PC-3 (cell line): ENCODE data around the gene DGKB. TPM values are rescaled to one million over a fixed set of nuclear protein-coding genes. Genes with fewer than 3 reads are reported as not detected.

Source experiments
- ATAC-seq: fragments of 200-7000 bp; cut with Tn5 transposase; 2 replicates; pipeline ENCODE4 v1.9.1; 2020; ENCODE audit warnings: mild to moderate bottlenecking, moderate library complexity
- BruUV-seq: library from RNA; stranded (reverse); fragments of 400-500 nt; replicated peaks from 2 replicates; lab custom pipeline; 2021; lab: Mats Ljungman, UMichigan
- CTCF ChIA-PET: fragments of 300-600 bp; sonication (Branson Sonifier 250); formaldehyde crosslinking; loops from one replicate; lab custom pipeline; 2022; ENCODE audit warnings: antibody characterized with exemption; lab: Charles Lee
- POLR2A ChIA-PET: fragments of 300-600 bp; sonication (Branson Sonifier 250); formaldehyde crosslinking; loops from one replicate; lab custom pipeline; 2022; ENCODE audit warnings: antibody characterized with exemption; ENCODE audit not compliant: unreplicated experiment; lab: Charles Lee
- DNase-seq: peaks from one replicate; pipeline ENCODE4 v3.0.0-alpha.2; 2015
- H2AFZ ChIP-seq: fragments of 300-600 bp; sonication (generic); 2 replicates; pipeline ENCODE4 v1.6.0; 2016; ENCODE audit warnings: antibody characterized with exemption, low read length
- H3F3A ChIP-seq: fragments of 300-600 bp; sonication (generic); one replicate; pipeline ENCODE4 v1.6.0; 2017; ENCODE audit warnings: antibody characterized with exemption, low read length, control low read depth, mild to moderate bottlenecking; ENCODE audit not compliant: unreplicated experiment
- H3K27ac ChIP-seq: fragments of 300-600 bp; sonication (generic); 2 replicates; pipeline ENCODE4 v1.5.1; 2016; ENCODE audit warnings: mild to moderate bottlenecking, low read length
- H3K27me3 ChIP-seq: fragments of 300-600 bp; sonication (generic); 2 replicates; pipeline ENCODE4 v1.6.1; 2016; ENCODE audit warnings: low read length, mixed read lengths
- H3K36me3 ChIP-seq: fragments of 300-600 bp; sonication (generic); 2 replicates; pipeline ENCODE4 v1.6.1; 2016; ENCODE audit warnings: low read depth, mixed run types, low read length, mixed read lengths
- H3K4me1 ChIP-seq: fragments of 300-600 bp; sonication (generic); 2 replicates; pipeline ENCODE4 v1.5.1; 2016; ENCODE audit warnings: low read length; ENCODE audit not compliant: insufficient read depth
- H3K4me2 ChIP-seq: fragments of 300-600 bp; sonication (generic); 2 replicates; pipeline ENCODE4 v1.6.0; 2016; ENCODE audit warnings: low read length
- H3K4me3 ChIP-seq: fragments of 300-600 bp; sonication (generic); 2 replicates; pipeline ENCODE4 v1.5.1; 2016; ENCODE audit warnings: mild to moderate bottlenecking, low read length, mixed read lengths
- H3K79me2 ChIP-seq: fragments of 300-600 bp; sonication (generic); 2 replicates; pipeline ENCODE4 v1.6.1; 2017; ENCODE audit warnings: low read length, mixed read lengths
- H3K9ac ChIP-seq: fragments of 300-600 bp; sonication (generic); 2 replicates; pipeline ENCODE4 v1.6.0; 2016; ENCODE audit warnings: mild to moderate bottlenecking, low read length
- H3K9me2 ChIP-seq: fragments of 300-600 bp; sonication (generic); replicated peaks from 2 replicates; pipeline ENCODE4 v1.6.1; 2016; ENCODE audit warnings: mixed run types, low read length, mixed read lengths
- H3K9me3 ChIP-seq: fragments of 300-600 bp; sonication (generic); 2 replicates; pipeline ENCODE4 v1.6.1; 2016; ENCODE audit warnings: low read length, mixed read lengths
- H4K20me1 ChIP-seq: fragments of 300-600 bp; sonication (generic); 2 replicates; pipeline ENCODE4 v1.6.1; 2016; ENCODE audit warnings: low read length, mixed read lengths
- EZH2 ChIP-seq: fragments of 300-600 bp; sonication (generic); IDR thresholded peaks from one replicate; pipeline ENCODE4 v1.6.1; 2017; ENCODE audit warnings: antibody characterized with exemption, mild to moderate bottlenecking, low read length; ENCODE audit not compliant: unreplicated experiment
- EZH2phosphoT487 ChIP-seq: fragments of 300-600 bp; sonication (generic); IDR thresholded peaks from 2 replicates; pipeline ENCODE4 v1.6.1; 2018; ENCODE audit warnings: mild to moderate bottlenecking, antibody characterized with exemption, low read length, borderline replicate concordance
- intact Hi-C: fragments of 100-400 bp; cut with micrococcal nuclease; formaldehyde crosslinking; loops from 2 replicates; pipeline ENCODE4 v1.9.0; 2023
- total RNA-seq: library from RNA; depleted of rRNA; stranded (reverse); fragments of >200 nt; gene quantifications from 2 replicates; pipeline ENCODE4 v1.2.3, GENCODE V29; 2014
- TF ChIP-seq, protein P1 (sequence below): fragments of 300-600 bp; sonication (generic); conservative IDR thresholded peaks from 2 replicates; pipeline ENCODE4 v1.5.1; 2017; ENCODE audit warnings: antibody characterized with exemption, low read depth, mild to moderate bottlenecking, low read length

DGKB gene
- total RNA-seq, 1 experiment from 2014 or later = 0.15 TPM

DNA sequence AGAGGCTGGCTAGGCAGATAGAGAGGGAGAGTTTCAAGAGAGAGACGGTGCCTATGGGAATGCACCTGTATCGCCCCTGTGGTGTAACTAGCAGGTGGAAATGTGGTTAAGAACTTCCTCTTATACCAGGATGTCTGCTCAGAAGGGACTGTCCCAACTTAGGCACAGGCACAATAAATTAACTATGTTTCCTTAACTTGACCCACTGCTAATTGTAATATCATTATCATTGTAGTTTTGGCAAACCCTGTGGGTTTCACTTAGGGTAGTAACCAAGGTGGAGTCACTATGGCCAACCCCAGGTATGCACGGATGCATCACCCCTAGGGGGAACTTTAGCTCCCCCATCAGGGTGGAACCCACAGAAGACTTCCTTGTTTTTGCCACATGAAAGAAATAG lies 455.7 kb downstream of the DGKB start:
- BruUV-seq = no TSS peak

GRCh38 chr7:14446219-14446618 lies 456.3 kb downstream of the DGKB start:
- Histone ChIP-seq H4K20me1 (no peaks in the 10 kb centered on the region), H3K27me3 (no peaks in the 10 kb centered on the region), H3K36me3 (no peaks in the 10 kb centered on the region), H3K9me2 (no peaks in the 10 kb centered on the region), H3F3A (no peaks in the 10 kb centered on the region), H3K79me2 (no peaks in the 10 kb centered on the region), H3K4me2 (no peak overlapping the region), H2AFZ (no peak overlapping the region), H3K27ac (no peak overlapping the region), H3K4me3 (no peak overlapping the region), H3K9me3 (no peaks in the 10 kb centered on the region), H3K4me1 (no peaks in the 10 kb centered on the region), H3K9ac (no peak overlapping the region)
- TF ChIP-seq EZH2 = no peak
- TF ChIP-seq, protein P1, sequence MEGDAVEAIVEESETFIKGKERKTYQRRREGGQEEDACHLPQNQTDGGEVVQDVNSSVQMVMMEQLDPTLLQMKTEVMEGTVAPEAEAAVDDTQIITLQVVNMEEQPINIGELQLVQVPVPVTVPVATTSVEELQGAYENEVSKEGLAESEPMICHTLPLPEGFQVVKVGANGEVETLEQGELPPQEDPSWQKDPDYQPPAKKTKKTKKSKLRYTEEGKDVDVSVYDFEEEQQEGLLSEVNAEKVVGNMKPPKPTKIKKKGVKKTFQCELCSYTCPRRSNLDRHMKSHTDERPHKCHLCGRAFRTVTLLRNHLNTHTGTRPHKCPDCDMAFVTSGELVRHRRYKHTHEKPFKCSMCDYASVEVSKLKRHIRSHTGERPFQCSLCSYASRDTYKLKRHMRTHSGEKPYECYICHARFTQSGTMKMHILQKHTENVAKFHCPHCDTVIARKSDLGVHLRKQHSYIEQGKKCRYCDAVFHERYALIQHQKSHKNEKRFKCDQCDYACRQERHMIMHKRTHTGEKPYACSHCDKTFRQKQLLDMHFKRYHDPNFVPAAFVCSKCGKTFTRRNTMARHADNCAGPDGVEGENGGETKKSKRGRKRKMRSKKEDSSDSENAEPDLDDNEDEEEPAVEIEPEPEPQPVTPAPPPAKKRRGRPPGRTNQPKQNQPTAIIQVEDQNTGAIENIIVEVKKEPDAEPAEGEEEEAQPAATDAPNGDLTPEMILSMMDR = no peak
- no peak for TF ChIP-seq EZH2phosphoT487
- intact Hi-C loops = no loop called here
- no TSS peak for BruUV-seq
- DNase-seq = no peak
- ChIA-PET POLR2A (no interaction called here), CTCF (no interaction called here)
- ATAC-seq = no peak

More for the DNA sequence above, 455.7 kb downstream of the DGKB start:
- Histone ChIP-seq H4K20me1 (no peaks in the 10 kb centered on the region), H3K9ac (no peak overlapping the region), H3K4me1 (no peaks in the 10 kb centered on the region), H3K4me3 (no peak overlapping the region), H3K36me3 (no peaks in the 10 kb centered on the region), H3K4me2 (no peak overlapping the region), H3F3A (no peaks in the 10 kb centered on the region), H3K9me3 (no peaks in the 10 kb centered on the region), H3K27me3 (no peaks in the 10 kb centered on the region), H3K9me2 (no peaks in the 10 kb centered on the region), H3K79me2 (no peaks in the 10 kb centered on the region), H3K27ac (no peak overlapping the region), H2AFZ (no peak overlapping the region)
- ChIA-PET CTCF (no interaction called here), POLR2A (no interaction called here)
- ATAC-seq = no peak
- no peak for TF ChIP-seq EZH2phosphoT487
- TF ChIP-seq EZH2 = no peak
- TF ChIP-seq, protein P1 = no peak
- intact Hi-C loops = no loop called here
- no peak for DNase-seq

GRCh38 chr7:14438366-14438765 lies 464.2 kb downstream of the DGKB start:
- H4K20me1 ChIP-seq = no peaks in the 10 kb centered on the region
- no peak overlapping the region for H2AFZ ChIP-seq
- no peaks in the 10 kb centered on the region for H3K4me1 ChIP-seq
- H3K4me3 ChIP-seq = no peak overlapping the region
- 0 out of 2 replicates have a peak, but pooled peaks cover under 1% of the 10 kb centered on the region for H3K9me2 ChIP-seq
- POLR2A ChIA-PET = no interaction called here
- CTCF ChIA-PET = no interaction called here
- H3K79me2 ChIP-seq = no peaks in the 10 kb centered on the region
- no peaks in the 10 kb centered on the region for H3K9me3 ChIP-seq
- no peak for DNase-seq
- no peaks in the 10 kb centered on the region for H3F3A ChIP-seq
- no peak overlapping the region for H3K9ac ChIP-seq
- TF ChIP-seq EZH2 = no peak
- TF ChIP-seq, protein P1 = no peak
- TF ChIP-seq EZH2phosphoT487 = no peak
- no peak overlapping the region for H3K27ac ChIP-seq
- ATAC-seq = no peak
- H3K4me2 ChIP-seq = no peak overlapping the region
- BruUV-seq = no TSS peak
- no peaks in the 10 kb centered on the region for H3K36me3 ChIP-seq
- intact Hi-C loops = no loop called here
- no peaks in the 10 kb centered on the region for H3K27me3 ChIP-seq
